Measurements from ENCODE around the gene ZNRF4.

- TF ChIP-seq CTCF (IDR thresholded peaks at IDR 0.05) (no peak), POLR2A (IDR thresholded peaks at IDR 0.05) (no peak)
These were observed 40.6 kb downstream of the ZNRF4 start for GRCh38 chr19:5495792-5496191.

All from sigmoid colon (tissue), 3 donors.